ENCODE measurements around the gene DIO2.

- TF ChIP-seq HMGXB4 (CRISPR knock-in tag; IDR thresholded peaks at IDR 0.05) = no peak
- no peak for TF ChIP-seq CTCF (IDR thresholded peaks at IDR 0.05)
- TF ChIP-seq, protein P1, sequence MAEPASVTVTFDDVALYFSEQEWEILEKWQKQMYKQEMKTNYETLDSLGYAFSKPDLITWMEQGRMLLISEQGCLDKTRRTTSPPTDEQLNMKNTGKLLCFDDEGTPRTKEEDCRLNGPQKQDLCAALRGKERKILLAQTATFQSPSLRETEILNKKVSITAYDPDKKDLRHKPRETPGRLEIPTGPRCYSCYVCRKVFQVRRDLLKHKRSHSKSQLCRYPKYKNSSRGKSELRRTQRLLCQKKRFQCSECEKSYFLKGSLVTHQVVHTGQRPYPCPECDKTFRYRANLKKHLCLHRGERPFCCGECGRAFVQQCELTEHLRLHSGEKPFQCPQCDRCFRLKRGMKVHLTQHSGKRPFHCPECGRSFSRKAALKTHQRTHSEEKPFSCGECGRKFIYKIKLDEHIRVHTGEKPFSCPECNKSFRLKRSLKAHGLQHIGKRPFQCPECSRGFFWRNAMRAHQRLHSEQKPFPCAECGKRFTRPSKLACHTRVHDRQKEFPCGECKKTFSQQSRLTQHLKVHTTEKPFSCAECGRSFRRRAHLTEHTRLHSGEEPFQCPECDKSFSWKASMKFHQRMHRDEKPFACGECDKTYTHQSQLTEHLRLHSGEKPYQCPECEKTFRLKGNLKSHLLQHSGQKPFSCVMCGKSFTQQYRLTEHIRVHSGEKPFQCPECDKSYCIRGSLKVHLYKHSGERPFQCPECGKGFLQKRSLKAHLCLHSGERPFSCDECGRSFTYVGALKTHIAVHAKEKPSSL (CRISPR knock-in tag; conservative IDR thresholded peaks at IDR 0.05) = no peak
- TF ChIP-seq RORB (CRISPR knock-in tag; IDR thresholded peaks at IDR 0.05) = no peak
- TF ChIP-seq, protein P2, sequence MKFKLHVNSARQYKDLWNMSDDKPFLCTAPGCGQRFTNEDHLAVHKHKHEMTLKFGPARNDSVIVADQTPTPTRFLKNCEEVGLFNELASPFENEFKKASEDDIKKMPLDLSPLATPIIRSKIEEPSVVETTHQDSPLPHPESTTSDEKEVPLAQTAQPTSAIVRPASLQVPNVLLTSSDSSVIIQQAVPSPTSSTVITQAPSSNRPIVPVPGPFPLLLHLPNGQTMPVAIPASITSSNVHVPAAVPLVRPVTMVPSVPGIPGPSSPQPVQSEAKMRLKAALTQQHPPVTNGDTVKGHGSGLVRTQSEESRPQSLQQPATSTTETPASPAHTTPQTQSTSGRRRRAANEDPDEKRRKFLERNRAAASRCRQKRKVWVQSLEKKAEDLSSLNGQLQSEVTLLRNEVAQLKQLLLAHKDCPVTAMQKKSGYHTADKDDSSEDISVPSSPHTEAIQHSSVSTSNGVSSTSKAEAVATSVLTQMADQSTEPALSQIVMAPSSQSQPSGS (CRISPR knock-in tag; IDR thresholded peaks at IDR 0.05; ENCODE audit: borderline replicate concordance, low read depth) = no peak
- no peak for TF ChIP-seq ESRRA (CRISPR knock-in tag; IDR thresholded peaks at IDR 0.05; ENCODE audit: borderline replicate concordance)
- TF ChIP-seq ELF4 (CRISPR knock-in tag; IDR thresholded peaks at IDR 0.05; ENCODE audit: low read depth) = no peak
- TF ChIP-seq JUN (CRISPR knock-in tag; IDR thresholded peaks at IDR 0.05) = no peak
- no peak for TF ChIP-seq TEAD4 (CRISPR knock-in tag; IDR thresholded peaks at IDR 0.05)
- TF ChIP-seq, protein P3, sequence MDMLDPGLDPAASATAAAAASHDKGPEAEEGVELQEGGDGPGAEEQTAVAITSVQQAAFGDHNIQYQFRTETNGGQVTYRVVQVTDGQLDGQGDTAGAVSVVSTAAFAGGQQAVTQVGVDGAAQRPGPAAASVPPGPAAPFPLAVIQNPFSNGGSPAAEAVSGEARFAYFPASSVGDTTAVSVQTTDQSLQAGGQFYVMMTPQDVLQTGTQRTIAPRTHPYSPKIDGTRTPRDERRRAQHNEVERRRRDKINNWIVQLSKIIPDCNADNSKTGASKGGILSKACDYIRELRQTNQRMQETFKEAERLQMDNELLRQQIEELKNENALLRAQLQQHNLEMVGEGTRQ (CRISPR knock-in tag; IDR thresholded peaks at IDR 0.05) = no peak
- no peak for TF ChIP-seq ERG (CRISPR knock-in tag; IDR thresholded peaks at IDR 0.05)
- no peak for TF ChIP-seq ZNF138 (CRISPR knock-in tag; conservative IDR thresholded peaks at IDR 0.05)
- no peak for TF ChIP-seq MAX (CRISPR knock-in tag; IDR thresholded peaks at IDR 0.05)
Observed at GRCh38 chr14:80212023-80212397, 706 bp upstream of the DIO2 start.

Data from WTC11 (cell line).